ENCODE results near the gene SLC45A3.

DNA sequence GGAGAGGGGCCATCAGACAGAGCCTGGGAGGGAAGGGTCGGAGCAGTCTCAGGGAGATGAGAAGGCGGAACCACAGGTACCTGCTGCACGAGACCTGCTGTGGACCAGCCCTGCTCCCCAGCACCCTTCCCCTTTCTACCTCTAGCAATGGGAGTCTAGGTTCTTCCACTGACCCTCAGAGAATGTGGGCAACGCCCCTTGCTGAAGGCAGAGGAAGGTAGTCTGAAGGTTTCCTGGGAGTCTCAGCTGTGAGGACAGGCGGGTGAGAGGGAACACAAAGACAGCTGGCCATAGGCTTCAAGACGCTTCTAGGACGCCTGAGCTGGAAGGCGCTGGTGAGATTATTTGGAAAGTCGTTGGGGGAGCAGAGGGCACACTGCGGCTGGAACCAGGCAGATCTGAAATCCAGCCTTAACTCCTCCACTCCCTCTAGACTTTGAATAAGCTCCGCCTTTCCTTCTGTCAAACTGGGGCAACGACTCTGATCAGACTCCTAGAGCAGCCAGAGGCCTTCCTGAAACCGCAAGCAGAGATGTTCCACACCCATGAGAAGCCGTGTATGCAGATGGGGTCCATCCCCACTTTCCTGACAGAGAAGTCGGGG, 18.1 kb downstream of the SLC45A3 start:
- TF ChIP-seq, protein P1, sequence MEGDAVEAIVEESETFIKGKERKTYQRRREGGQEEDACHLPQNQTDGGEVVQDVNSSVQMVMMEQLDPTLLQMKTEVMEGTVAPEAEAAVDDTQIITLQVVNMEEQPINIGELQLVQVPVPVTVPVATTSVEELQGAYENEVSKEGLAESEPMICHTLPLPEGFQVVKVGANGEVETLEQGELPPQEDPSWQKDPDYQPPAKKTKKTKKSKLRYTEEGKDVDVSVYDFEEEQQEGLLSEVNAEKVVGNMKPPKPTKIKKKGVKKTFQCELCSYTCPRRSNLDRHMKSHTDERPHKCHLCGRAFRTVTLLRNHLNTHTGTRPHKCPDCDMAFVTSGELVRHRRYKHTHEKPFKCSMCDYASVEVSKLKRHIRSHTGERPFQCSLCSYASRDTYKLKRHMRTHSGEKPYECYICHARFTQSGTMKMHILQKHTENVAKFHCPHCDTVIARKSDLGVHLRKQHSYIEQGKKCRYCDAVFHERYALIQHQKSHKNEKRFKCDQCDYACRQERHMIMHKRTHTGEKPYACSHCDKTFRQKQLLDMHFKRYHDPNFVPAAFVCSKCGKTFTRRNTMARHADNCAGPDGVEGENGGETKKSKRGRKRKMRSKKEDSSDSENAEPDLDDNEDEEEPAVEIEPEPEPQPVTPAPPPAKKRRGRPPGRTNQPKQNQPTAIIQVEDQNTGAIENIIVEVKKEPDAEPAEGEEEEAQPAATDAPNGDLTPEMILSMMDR (IDR thresholded peaks at IDR 0.05): no peak
- no peak for TF ChIP-seq POLR2A (IDR thresholded peaks at IDR 0.05)
